IMR-90 (cell line): ENCODE data around the gene KLK11. TPM values are rescaled to one million over a fixed set of nuclear protein-coding genes. Genes with fewer than 3 reads are reported as not detected.

Experiments
- ATAC-seq: fragments of 200-7000 bp; cut with Tn5 transposase; 2 replicates; pipeline ENCODE4 v1.9.1; 2020; ENCODE audit warnings: low read depth, mild to moderate bottlenecking, moderate library complexity
- BruUV-seq: library from RNA; stranded (reverse); fragments of 400-500 nt; replicated peaks from 2 replicates; lab custom pipeline; 2021; lab: Mats Ljungman, UMichigan
- CTCF ChIA-PET: fragments of 300-600 bp; formaldehyde crosslinking; extraction: SDS; loops from one replicate; lab custom pipeline; 2021; ENCODE audit warnings: antibody characterized with exemption; lab: Yijun Ruan, JAX
- POLR2A ChIA-PET: fragments of 300-600 bp; sonication (Branson Sonifier 250); formaldehyde crosslinking; loops from one replicate; lab custom pipeline; 2022; ENCODE audit warnings: antibody characterized with exemption; ENCODE audit not compliant: unreplicated experiment; lab: Charles Lee
- DNase-seq: peaks from one replicate; pipeline ENCODE4 v3.0.0; 2013
- H2AFZ ChIP-seq: replicated peaks from 2 replicates; pipeline ENCODE3; 2013; ENCODE audit warnings: low read length, mild to moderate bottlenecking; ENCODE audit not compliant: poor library complexity
- H2AK5ac ChIP-seq: 2 replicates; pipeline ENCODE4 v1.6.1; 2013; ENCODE audit warnings: low read depth, low read length, inconsistent platforms
- H2AK9ac ChIP-seq: replicated peaks from 2 replicates; pipeline ENCODE3; 2013; ENCODE audit warnings: mild to moderate bottlenecking, low read depth, low read length, moderate library complexity; ENCODE audit not compliant: poor library complexity
- H2BK120ac ChIP-seq: 2 replicates; pipeline ENCODE4 v1.6.1; 2013; ENCODE audit warnings: low read depth, low read length, inconsistent platforms
- H2BK15ac ChIP-seq: 3 replicates; pipeline ENCODE4 v1.6.1; 2013; ENCODE audit warnings: low read depth, low read length, inconsistent platforms
- H2BK20ac ChIP-seq: 2 replicates; pipeline ENCODE4 v1.6.1; 2013; ENCODE audit warnings: low read depth, mild to moderate bottlenecking, inconsistent platforms, low read length, moderate library complexity
- H2BK5ac ChIP-seq: 2 replicates; pipeline ENCODE4 v1.6.1; 2013; ENCODE audit warnings: mild to moderate bottlenecking, low read depth, low read length, inconsistent platforms; ENCODE audit not compliant: poor library complexity, severe bottlenecking
- H3K14ac ChIP-seq: replicated peaks from 2 replicates; pipeline ENCODE4 v1.6.1; 2013; ENCODE audit warnings: low read depth, low read length, inconsistent platforms
- H3K18ac ChIP-seq: 2 replicates; pipeline ENCODE4 v1.6.1; 2013; ENCODE audit warnings: low read depth, low read length, control low read depth
- H3K23ac ChIP-seq: 2 replicates; pipeline ENCODE4 v1.6.1; 2013; ENCODE audit warnings: low read depth, low read length, inconsistent platforms
- H3K27ac ChIP-seq: 2 replicates; pipeline ENCODE4 v1.5.1; 2013; ENCODE audit warnings: mild to moderate bottlenecking, control low read depth, low read length; ENCODE audit not compliant: insufficient read depth
- H3K27me3 ChIP-seq: 2 replicates; pipeline ENCODE4 v1.6.1; 2013; ENCODE audit warnings: low read length; ENCODE audit not compliant: control insufficient read depth, insufficient read depth
- H3K36me3 ChIP-seq: 2 replicates; pipeline ENCODE4 v1.6.1; 2013; ENCODE audit warnings: low read length, mixed read lengths; ENCODE audit not compliant: control insufficient read depth, insufficient read depth
- H3K4ac ChIP-seq: 2 replicates; pipeline ENCODE4 v1.6.1; 2013; ENCODE audit warnings: low read depth, low read length, inconsistent platforms
- H3K4me1 ChIP-seq: 2 replicates; pipeline ENCODE4 v1.6.1; 2013; ENCODE audit warnings: low read length, mixed read lengths; ENCODE audit not compliant: control insufficient read depth, insufficient read depth
- H3K4me2 ChIP-seq: 2 replicates; pipeline ENCODE4 v1.6.1; 2013; ENCODE audit warnings: low read depth, mild to moderate bottlenecking, control low read depth, low read length, moderate library complexity
- H3K4me3 ChIP-seq: 2 replicates; pipeline ENCODE4 v1.5.1; 2013; ENCODE audit warnings: low read depth, mild to moderate bottlenecking, control low read depth, low read length, moderate library complexity; ENCODE audit not compliant: insufficient read depth
- H3K56ac ChIP-seq: 2 replicates; pipeline ENCODE4 v1.6.1; 2013; ENCODE audit warnings: low read length, inconsistent platforms; ENCODE audit not compliant: insufficient read depth; ENCODE audit errors: extremely low read depth
- H3K79me1 ChIP-seq, 2 experiments: 2 replicates each; pipeline ENCODE4 v1.6.1; 2013; ENCODE audit warnings: low read length in 2 of 2, inconsistent platforms in 1 of 2, low read depth in 1 of 2
- H3K9ac ChIP-seq: 2 replicates; pipeline ENCODE4 v1.6.1; 2013; ENCODE audit warnings: low read depth, low read length, control low read depth
- H3K9me1 ChIP-seq: 2 replicates; pipeline ENCODE4 v1.6.1; 2013; ENCODE audit warnings: low read length, inconsistent platforms; ENCODE audit not compliant: insufficient read depth
- H3K9me3 ChIP-seq: 2 replicates; pipeline ENCODE4 v1.6.1; 2013; ENCODE audit warnings: low read length; ENCODE audit not compliant: control insufficient read depth, insufficient read depth
- H4K20me1 ChIP-seq: 2 replicates; pipeline ENCODE4 v1.6.1; 2013; ENCODE audit warnings: low read length, inconsistent platforms; ENCODE audit not compliant: insufficient read depth
- H4K5ac ChIP-seq: 2 replicates; pipeline ENCODE4 v1.6.1; 2013; ENCODE audit warnings: mild to moderate bottlenecking, low read depth, low read length, control low read depth
- H4K8ac ChIP-seq, 2 experiments: 2 replicates each; pipeline ENCODE4 v1.6.1; 2013; ENCODE audit warnings: low read depth in 2 of 2, low read length in 2 of 2, control low read depth in 1 of 2, inconsistent platforms in 1 of 2
- H4K91ac ChIP-seq: 2 replicates; pipeline ENCODE4 v1.6.1; 2013; ENCODE audit warnings: low read depth, low read length, inconsistent platforms; ENCODE audit not compliant: insufficient read depth
- CEBPB ChIP-seq: IDR thresholded peaks from 2 replicates; pipeline ENCODE4 v1.6.1; 2012; ENCODE audit warnings: low read depth, low read length, improper control_type of control experiment
- NFE2L2 ChIP-seq: fragments of 150-350 bp; IDR thresholded peaks from 2 replicates; pipeline ENCODE4 v1.6.1; 2016; ENCODE audit warnings: low read depth, mild to moderate bottlenecking, low read length
- POLR2A ChIP-seq: IDR thresholded peaks from 2 replicates; pipeline ENCODE4 v1.6.1; 2012; ENCODE audit warnings: mild to moderate bottlenecking, low read depth, low read length
- RAD21 ChIP-seq: IDR thresholded peaks from 2 replicates; pipeline ENCODE4 v1.6.1; 2012; ENCODE audit warnings: low read length, improper control_type of control experiment
- RCOR1 ChIP-seq: IDR thresholded peaks from 2 replicates; pipeline ENCODE4 v1.6.1; 2012; ENCODE audit warnings: mild to moderate bottlenecking, low read length, improper control_type of control experiment; ENCODE audit not compliant: insufficient replicate concordance
- RFX5 ChIP-seq: IDR thresholded peaks from 2 replicates; pipeline ENCODE4 v1.8.0; 2012; ENCODE audit warnings: low read depth, mild to moderate bottlenecking, low read length, moderate library complexity
- SMC3 ChIP-seq: fragments of 150-350 bp; IDR thresholded peaks from 2 replicates; pipeline ENCODE4 v1.6.1; 2016; ENCODE audit warnings: low read depth, mild to moderate bottlenecking, antibody characterized with exemption, low read length, moderate library complexity
- WGBS, 2 experiments: methylation state at CpG; one replicate each; pipeline versions ENCODE4 v1.1.5 to v1.1.7; 2013; ENCODE audit warnings: missing lambda C conversion rate in 2 of 2; ENCODE audit not compliant: insufficient read length in 1 of 2; ENCODE audit errors: extremely low coverage in 2 of 2; 5-methylcytosine and 5-hydroxymethylcytosine counted together
- dilution Hi-C: fragments of 300-500 bp; cut with HindIII; formaldehyde crosslinking; loops from one replicate; pipeline ENCODE4 v1.14.3; 2018; ENCODE audit warnings: low sequenced_read_pairs; ENCODE audit not compliant: unreplicated experiment
- in situ Hi-C: fragments of 300-500 bp; cut with MboI; formaldehyde crosslinking; loops from 3 replicates; pipeline ENCODE4 v1.14.3; 2019; ENCODE audit warnings: low sequenced_read_pairs, inconsistent platforms, mixed read lengths
- intact Hi-C: fragments of 100-400 bp; cut with micrococcal nuclease; formaldehyde crosslinking; loops from 2 replicates; pipeline ENCODE4 v1.10.0; 2022
- polyA plus RNA-seq, 3 experiments: library from polyadenylated mRNA; depleted of rRNA; stranded (reverse); fragments of >200 nt; gene quantifications; 2 replicates each; pipeline ENCODE4 v1.2.3, GENCODE V29; 2012; ENCODE audit warnings: low replicate concordance in 1 of 3
- total RNA-seq: library from RNA; depleted of rRNA; stranded (reverse); fragments of >200 nt; gene quantifications from 2 replicates; pipeline ENCODE4 v1.2.3, GENCODE V29; 2012
- TF ChIP-seq, protein P1 (sequence below): conservative IDR thresholded peaks from 2 replicates; pipeline ENCODE4 v1.5.1; 2012; ENCODE audit warnings: mild to moderate bottlenecking, low read depth, low read length, improper control_type of control experiment

Gene KLK11
- total and polyA plus RNA-seq, 2 of the 4 experiments (the other 2 are of a cell fraction): not detected

GRCh38 chr19:50974702-50975556 lies 51.5 kb downstream of the KLK11 start:
- no peak overlapping the region for H2BK5ac ChIP-seq
- no peaks in the 10 kb centered on the region for H3K36me3 ChIP-seq

More at GRCh38 chr19:50974702-50975556, 51.5 kb downstream of the KLK11 start:
- H4K91ac ChIP-seq: no peak overlapping the region
- H3K27ac ChIP-seq: no peak overlapping the region
- no peak overlapping the region for H3K23ac ChIP-seq
- H2AK5ac ChIP-seq: no peak overlapping the region
- H3K4me3 ChIP-seq: no peak overlapping the region
- in situ Hi-C loops (no loop called here), dilution Hi-C loops (no loop called here), intact Hi-C loops (no loop called here)
- H2BK15ac ChIP-seq: no peak overlapping the region
- no peaks in the 10 kb centered on the region for H3K9me1 ChIP-seq
- H2AFZ ChIP-seq: no peak overlapping the region
- no peak overlapping the region for H3K4me2 ChIP-seq
- no peaks in the 10 kb centered on the region for H3K27me3 ChIP-seq
- no peak overlapping the region for H3K56ac ChIP-seq
- no peak overlapping the region for H3K18ac ChIP-seq
- BruUV-seq: no TSS peak
- DNase-seq (no peak), ATAC-seq (no peak)
- no peak overlapping the region for H2AK9ac ChIP-seq
- H3K9me3 ChIP-seq: no peaks in the 10 kb centered on the region; the same call in 1 of the 2 replicates
- H3K14ac ChIP-seq: no peak overlapping the region
- H3K79me1 ChIP-seq: no peaks in the 10 kb centered on the region
- H4K20me1 ChIP-seq: no peaks in the 10 kb centered on the region
- no peak overlapping the region for H2BK20ac ChIP-seq
- no peaks in the 10 kb centered on the region for H3K4me1 ChIP-seq
- ChIA-PET CTCF (interaction anchor here (0.7 kb wide), 1 partner anchor 44 kb away, joined by 7 read pairs; no protein-coding TSS in a partner anchor), POLR2A (no interaction called here)
- H4K5ac ChIP-seq: no peak overlapping the region
- 0% methylated on average over 1 of the region's 9 CpGs; no CpG with 5 or more reads in 1 of the 2 experiments for WGBS, 2 experiments
- H2BK120ac ChIP-seq: no peak overlapping the region
- no peak overlapping the region for H4K8ac ChIP-seq
- H3K4ac ChIP-seq: no peak overlapping the region
- TF ChIP-seq, protein P1, sequence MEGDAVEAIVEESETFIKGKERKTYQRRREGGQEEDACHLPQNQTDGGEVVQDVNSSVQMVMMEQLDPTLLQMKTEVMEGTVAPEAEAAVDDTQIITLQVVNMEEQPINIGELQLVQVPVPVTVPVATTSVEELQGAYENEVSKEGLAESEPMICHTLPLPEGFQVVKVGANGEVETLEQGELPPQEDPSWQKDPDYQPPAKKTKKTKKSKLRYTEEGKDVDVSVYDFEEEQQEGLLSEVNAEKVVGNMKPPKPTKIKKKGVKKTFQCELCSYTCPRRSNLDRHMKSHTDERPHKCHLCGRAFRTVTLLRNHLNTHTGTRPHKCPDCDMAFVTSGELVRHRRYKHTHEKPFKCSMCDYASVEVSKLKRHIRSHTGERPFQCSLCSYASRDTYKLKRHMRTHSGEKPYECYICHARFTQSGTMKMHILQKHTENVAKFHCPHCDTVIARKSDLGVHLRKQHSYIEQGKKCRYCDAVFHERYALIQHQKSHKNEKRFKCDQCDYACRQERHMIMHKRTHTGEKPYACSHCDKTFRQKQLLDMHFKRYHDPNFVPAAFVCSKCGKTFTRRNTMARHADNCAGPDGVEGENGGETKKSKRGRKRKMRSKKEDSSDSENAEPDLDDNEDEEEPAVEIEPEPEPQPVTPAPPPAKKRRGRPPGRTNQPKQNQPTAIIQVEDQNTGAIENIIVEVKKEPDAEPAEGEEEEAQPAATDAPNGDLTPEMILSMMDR: no peak
- no peak for TF ChIP-seq NFE2L2
- TF ChIP-seq CEBPB: no peak
- no peak for TF ChIP-seq RFX5
- TF ChIP-seq RCOR1: no peak
- TF ChIP-seq POLR2A: no peak
- no peak for TF ChIP-seq RAD21
- no peak for TF ChIP-seq SMC3
- H3K9ac ChIP-seq: no peak overlapping the region
